ENCODE results near the gene ITFG1.

ITFG1 gene

DNA sequence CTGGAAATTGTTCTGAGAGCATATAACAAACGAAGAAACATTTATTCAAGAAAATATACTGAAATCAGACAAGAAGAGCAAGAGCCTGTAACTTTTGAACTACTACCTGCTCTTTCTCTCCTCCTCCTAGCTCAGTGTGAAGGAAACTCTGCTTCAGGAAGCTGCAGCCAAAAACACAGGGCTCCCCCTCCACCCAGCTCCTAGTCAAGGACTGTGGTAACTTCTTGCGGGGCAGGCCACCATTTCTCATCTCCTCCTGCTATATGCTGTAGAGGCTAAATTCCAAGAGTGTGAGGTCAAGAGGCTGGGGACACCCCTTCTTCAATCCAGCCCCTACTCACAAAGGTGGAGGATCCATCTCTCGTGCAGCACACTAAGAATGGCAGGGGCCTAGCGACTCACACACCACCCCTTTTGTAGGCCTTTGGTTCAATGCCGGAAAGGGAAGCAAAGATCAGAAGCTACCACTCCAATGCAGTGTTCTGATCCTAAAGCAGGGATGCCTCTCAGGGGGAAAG lies 74.6 kb downstream of the ITFG1 start:
- TF ChIP-seq, protein P1, sequence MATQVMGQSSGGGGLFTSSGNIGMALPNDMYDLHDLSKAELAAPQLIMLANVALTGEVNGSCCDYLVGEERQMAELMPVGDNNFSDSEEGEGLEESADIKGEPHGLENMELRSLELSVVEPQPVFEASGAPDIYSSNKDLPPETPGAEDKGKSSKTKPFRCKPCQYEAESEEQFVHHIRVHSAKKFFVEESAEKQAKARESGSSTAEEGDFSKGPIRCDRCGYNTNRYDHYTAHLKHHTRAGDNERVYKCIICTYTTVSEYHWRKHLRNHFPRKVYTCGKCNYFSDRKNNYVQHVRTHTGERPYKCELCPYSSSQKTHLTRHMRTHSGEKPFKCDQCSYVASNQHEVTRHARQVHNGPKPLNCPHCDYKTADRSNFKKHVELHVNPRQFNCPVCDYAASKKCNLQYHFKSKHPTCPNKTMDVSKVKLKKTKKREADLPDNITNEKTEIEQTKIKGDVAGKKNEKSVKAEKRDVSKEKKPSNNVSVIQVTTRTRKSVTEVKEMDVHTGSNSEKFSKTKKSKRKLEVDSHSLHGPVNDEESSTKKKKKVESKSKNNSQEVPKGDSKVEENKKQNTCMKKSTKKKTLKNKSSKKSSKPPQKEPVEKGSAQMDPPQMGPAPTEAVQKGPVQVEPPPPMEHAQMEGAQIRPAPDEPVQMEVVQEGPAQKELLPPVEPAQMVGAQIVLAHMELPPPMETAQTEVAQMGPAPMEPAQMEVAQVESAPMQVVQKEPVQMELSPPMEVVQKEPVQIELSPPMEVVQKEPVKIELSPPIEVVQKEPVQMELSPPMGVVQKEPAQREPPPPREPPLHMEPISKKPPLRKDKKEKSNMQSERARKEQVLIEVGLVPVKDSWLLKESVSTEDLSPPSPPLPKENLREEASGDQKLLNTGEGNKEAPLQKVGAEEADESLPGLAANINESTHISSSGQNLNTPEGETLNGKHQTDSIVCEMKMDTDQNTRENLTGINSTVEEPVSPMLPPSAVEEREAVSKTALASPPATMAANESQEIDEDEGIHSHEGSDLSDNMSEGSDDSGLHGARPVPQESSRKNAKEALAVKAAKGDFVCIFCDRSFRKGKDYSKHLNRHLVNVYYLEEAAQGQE (IDR thresholded peaks at IDR 0.05; ENCODE audit: insufficient read depth in 1 of 2, low read depth in 2 of 2, low read length in 2 of 2) = no peak
- TF ChIP-seq TAF1 (IDR thresholded peaks at IDR 0.05; ENCODE audit: borderline replicate concordance, insufficient read depth, low read length) (no peak), SIN3A (IDR thresholded peaks at IDR 0.05; ENCODE audit: borderline replicate concordance, insufficient read depth, low read length) (no peak), POLR2AphosphoS5 (IDR thresholded peaks at IDR 0.05; ENCODE audit: low read depth, low read length) (no peak), FOXP2 (optimal IDR thresholded peaks at IDR 0.05; ENCODE audit: borderline replicate concordance, extremely low read depth, extremely low read length, insufficient read depth) (no peak)

DNA sequence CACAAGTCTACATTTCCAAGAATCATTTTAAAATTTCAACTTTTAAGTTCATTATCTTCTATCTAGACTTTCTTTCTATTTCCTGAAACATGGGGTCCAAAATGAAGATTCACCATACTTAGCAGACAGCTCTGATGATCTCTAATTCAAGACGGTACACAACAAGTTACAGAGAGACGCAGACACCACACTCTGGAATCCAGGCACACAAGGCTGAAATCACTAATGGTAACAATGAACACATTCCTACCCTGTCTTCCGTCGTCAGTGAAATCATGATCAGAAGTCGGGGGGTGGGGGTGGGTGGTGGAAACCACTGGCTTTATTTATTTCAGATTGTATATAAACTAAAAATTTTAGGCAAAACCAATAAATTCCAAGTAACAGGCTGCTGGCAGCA lies 78.5 kb downstream of the ITFG1 start:
- TF ChIP-seq TAF1 (IDR thresholded peaks at IDR 0.05; ENCODE audit: borderline replicate concordance, insufficient read depth, low read length) = no peak
- TF ChIP-seq, protein P1 (IDR thresholded peaks at IDR 0.05; ENCODE audit: insufficient read depth in 1 of 2, low read depth in 2 of 2, low read length in 2 of 2) = no peak
- TF ChIP-seq POLR2AphosphoS5 (IDR thresholded peaks at IDR 0.05; ENCODE audit: low read depth, low read length) = no peak
- TF ChIP-seq FOXP2 (optimal IDR thresholded peaks at IDR 0.05; ENCODE audit: borderline replicate concordance, extremely low read depth, extremely low read length, insufficient read depth) = no peak
- no peak for TF ChIP-seq SIN3A (IDR thresholded peaks at IDR 0.05; ENCODE audit: borderline replicate concordance, insufficient read depth, low read length)

DNA sequence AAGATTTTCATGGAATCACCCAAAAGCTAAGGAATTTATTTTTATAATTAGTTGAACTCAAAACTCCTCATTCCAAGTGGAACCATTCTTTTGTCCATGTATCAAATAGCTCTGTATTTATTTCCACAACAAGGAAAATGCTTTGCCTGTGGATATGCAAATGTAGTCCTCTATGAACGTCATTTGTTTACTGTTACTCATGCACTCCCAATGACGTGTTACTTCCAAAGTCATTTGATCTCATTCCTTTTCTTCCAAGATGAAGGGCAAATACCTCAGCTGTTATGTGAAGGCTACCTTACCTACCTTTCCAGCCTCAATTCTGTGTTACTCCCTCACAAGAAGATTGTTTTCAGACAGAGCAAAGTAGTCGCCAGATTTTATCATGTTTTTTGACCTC lies 83.7 kb downstream of the ITFG1 start:
- TF ChIP-seq POLR2AphosphoS5 (IDR thresholded peaks at IDR 0.05; ENCODE audit: low read depth, low read length) (no peak), SIN3A (IDR thresholded peaks at IDR 0.05; ENCODE audit: borderline replicate concordance, insufficient read depth, low read length) (no peak), TAF1 (IDR thresholded peaks at IDR 0.05; ENCODE audit: borderline replicate concordance, insufficient read depth, low read length) (no peak)

DNA sequence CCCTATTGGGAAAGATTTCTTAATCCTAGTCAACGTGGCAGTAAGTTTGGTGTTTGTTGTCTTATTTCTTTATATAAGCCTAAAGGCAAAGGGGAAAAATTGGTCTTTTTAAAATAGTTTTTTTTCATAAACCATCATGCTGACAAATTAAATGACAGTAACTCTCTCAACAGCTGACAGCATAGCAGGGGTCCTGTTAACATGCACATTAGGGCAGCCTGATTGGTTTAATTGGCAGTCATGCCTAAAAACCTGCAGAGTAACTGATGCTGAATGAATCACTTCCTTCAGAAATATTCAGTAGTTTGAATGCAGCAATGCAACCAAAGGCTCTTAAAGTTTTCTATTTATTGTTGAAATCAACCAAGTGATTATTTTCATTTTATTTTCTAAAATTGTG lies 85.4 kb downstream of the ITFG1 start:
- no peak for TF ChIP-seq POLR2AphosphoS5 (IDR thresholded peaks at IDR 0.05; ENCODE audit: low read depth, low read length)
- no peak for TF ChIP-seq SIN3A (IDR thresholded peaks at IDR 0.05; ENCODE audit: borderline replicate concordance, insufficient read depth, low read length)
- no peak for TF ChIP-seq FOXP2 (optimal IDR thresholded peaks at IDR 0.05; ENCODE audit: borderline replicate concordance, extremely low read depth, extremely low read length, insufficient read depth)
- TF ChIP-seq, protein P1 (IDR thresholded peaks at IDR 0.05; ENCODE audit: insufficient read depth in 1 of 2, low read depth in 2 of 2, low read length in 2 of 2) = no peak
- no peak for TF ChIP-seq TAF1 (IDR thresholded peaks at IDR 0.05; ENCODE audit: borderline replicate concordance, insufficient read depth, low read length)

DNA sequence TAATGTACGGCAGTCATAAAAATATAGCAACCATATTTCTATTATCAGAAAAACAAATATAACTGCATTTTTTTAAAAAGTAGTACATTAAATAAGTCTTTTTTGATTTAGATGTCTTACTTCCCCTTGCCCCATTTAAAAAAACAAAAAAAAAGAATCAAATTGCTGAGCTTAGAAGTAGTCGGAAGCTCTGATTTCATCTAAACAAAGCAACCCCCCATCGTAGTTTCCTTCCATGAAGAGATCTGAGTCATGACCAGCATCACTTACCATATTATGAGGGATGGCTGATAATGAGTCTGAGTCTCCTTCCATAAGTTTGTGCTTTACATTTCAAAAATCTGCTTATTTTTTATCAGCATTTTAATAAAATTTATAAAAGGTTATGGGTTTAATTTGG lies 86.2 kb downstream of the ITFG1 start:
- TF ChIP-seq POLR2AphosphoS5 (IDR thresholded peaks at IDR 0.05; ENCODE audit: low read depth, low read length) (no peak), SIN3A (IDR thresholded peaks at IDR 0.05; ENCODE audit: borderline replicate concordance, insufficient read depth, low read length) (no peak), FOXP2 (optimal IDR thresholded peaks at IDR 0.05; ENCODE audit: borderline replicate concordance, extremely low read depth, extremely low read length, insufficient read depth) (no peak), TAF1 (IDR thresholded peaks at IDR 0.05; ENCODE audit: borderline replicate concordance, insufficient read depth, low read length) (no peak)
- TF ChIP-seq, protein P1 (IDR thresholded peaks at IDR 0.05; ENCODE audit: insufficient read depth in 1 of 2, low read depth in 2 of 2, low read length in 2 of 2) = no peak
